ENCODE measurements around the gene TTC3.

TTC3 gene

GRCh38 chr21:37118187-37118826 is 45.3 kb downstream of the TTC3 start:
- Histone ChIP-seq H3K14ac (ENCODE audit: low read length) (no peak overlapping the region), H2AK5ac (ENCODE audit: low read depth, low read length) (no peak overlapping the region), H2BK12ac (ENCODE audit: low read length) (no peak overlapping the region), H3K18ac (ENCODE audit: low read length) (no peak overlapping the region), H2AFZ (ENCODE audit: low read length) (no peak overlapping the region), H2BK5ac (ENCODE audit: low read length) (no peak overlapping the region), H3K27me3 (ENCODE audit: control insufficient read depth in 3 of 3, insufficient read depth in 3 of 3, low read depth in 1 of 3, low read length in 3 of 3) (no peaks in the 10 kb centered on the region), H3K4me1 (ENCODE audit: control insufficient read depth in 2 of 2, insufficient read depth in 1 of 2, low read depth in 1 of 2, low read length in 2 of 2) (no peaks in the 10 kb centered on the region), H3K4me3 (ENCODE audit: low read length in 2 of 2) (no peak overlapping the region), H4K91ac (ENCODE audit: low read depth, low read length, poor library complexity) (no peak overlapping the region), H3K9ac (ENCODE audit: low read depth, low read length, poor library complexity) (no peak overlapping the region), H3K4me2 (ENCODE audit: insufficient read depth, low read length, poor library complexity, severe bottlenecking) (no peak overlapping the region), H3K23ac (ENCODE audit: low read depth, low read length, poor library complexity) (no peak overlapping the region), H3K4ac (ENCODE audit: low read length) (no peak overlapping the region), H2BK15ac (ENCODE audit: low read length) (no peak overlapping the region), H3K27ac (replicated peaks; ENCODE audit: low read length) (no peak overlapping the region), H4K8ac (ENCODE audit: low read depth, low read length) (no peak overlapping the region), H3K36me3 (replicated peaks in 1 of 2; ENCODE audit: control insufficient read depth in 2 of 2, insufficient read depth in 2 of 2, low read length in 2 of 2) (peaks cover 2 to 79% of the 10 kb centered on the region in 2 donors), H3K9me3 (replicated peaks in 1 of 2; ENCODE audit: control insufficient read depth in 2 of 2, insufficient read depth in 1 of 2, low read depth in 1 of 2, low read length in 2 of 2) (peaks cover 0 to 4% of the 10 kb centered on the region in 2 donors), H2BK120ac (ENCODE audit: low read depth, low read length) (no peak overlapping the region), H3K79me1 (ENCODE audit: low read depth, low read length) (no peaks in the 10 kb centered on the region)
- WGBS, 2 donors (ENCODE audit: extremely low coverage in 2 of 2, insufficient read length in 2 of 2, insufficient replicate concordance in 1 of 2) = no CpG with 5 or more reads among the region's 1 CpG
- DNase-seq (ENCODE audit: low spot score) = no peak

DNA sequence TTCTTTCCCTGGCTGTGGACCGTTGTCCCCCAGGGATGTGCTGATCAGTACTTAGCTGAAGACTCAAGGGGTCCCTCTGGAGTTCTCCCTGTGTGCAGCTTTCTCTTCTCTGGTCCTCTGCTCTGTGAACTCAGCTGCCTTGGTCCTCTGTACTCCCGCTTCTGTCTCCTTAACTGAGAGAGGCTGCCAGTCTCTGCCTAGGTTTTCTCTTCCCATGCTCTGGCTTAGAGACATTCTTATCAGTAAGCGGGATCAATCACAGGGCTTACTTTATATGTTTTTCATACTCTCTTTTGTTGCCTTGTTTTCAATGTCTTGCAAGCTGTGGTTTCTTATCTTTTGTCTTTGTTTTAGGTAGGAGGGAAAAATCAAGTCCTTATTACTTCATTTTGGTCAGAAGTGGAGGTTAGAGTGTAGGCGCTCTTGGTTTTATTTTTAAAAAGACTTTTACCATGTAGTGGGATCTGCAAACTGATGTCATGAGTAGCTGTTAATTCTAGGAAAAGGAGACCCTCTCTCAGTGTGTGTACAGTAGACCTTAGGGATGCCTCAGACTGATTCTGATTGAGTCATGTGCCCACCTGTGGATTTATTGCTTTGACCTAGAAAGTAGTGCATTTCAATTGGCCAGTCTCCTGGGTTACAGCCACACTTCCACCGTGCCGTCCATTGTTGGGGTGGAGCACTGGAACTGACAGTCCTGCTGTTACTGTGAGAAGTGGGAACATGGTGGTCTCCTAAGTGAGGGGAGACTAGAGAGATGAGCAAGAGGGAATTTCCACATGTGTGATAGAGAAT is 46.6 kb downstream of the TTC3 start:
- no peak for DNase-seq (ENCODE audit: low spot score)
- H3K27ac ChIP-seq (replicated peaks; ENCODE audit: low read length) = no peak overlapping the region
- H3K9me3 ChIP-seq (replicated peaks in 1 of 2; ENCODE audit: control insufficient read depth in 2 of 2, insufficient read depth in 1 of 2, low read depth in 1 of 2, low read length in 2 of 2) = peaks cover 0 to 4% of the 10 kb centered on the region in 2 donors
- H3K18ac ChIP-seq (ENCODE audit: low read length) = no peak overlapping the region
- WGBS, 2 donors (ENCODE audit: extremely low coverage in 2 of 2, insufficient read length in 2 of 2, insufficient replicate concordance in 1 of 2) = no CpG with 5 or more reads among the region's 6 CpGs
- no peak overlapping the region for H2AFZ ChIP-seq (ENCODE audit: low read length)
- no peak overlapping the region for H3K23ac ChIP-seq (ENCODE audit: low read depth, low read length, poor library complexity)
- no peak overlapping the region for H2BK120ac ChIP-seq (ENCODE audit: low read depth, low read length)
- H4K91ac ChIP-seq (ENCODE audit: low read depth, low read length, poor library complexity) = no peak overlapping the region
- no peak overlapping the region for H3K9ac ChIP-seq (ENCODE audit: low read depth, low read length, poor library complexity)
- no peak overlapping the region for H2AK5ac ChIP-seq (ENCODE audit: low read depth, low read length)
- no peaks in the 10 kb centered on the region for H3K27me3 ChIP-seq (ENCODE audit: control insufficient read depth in 3 of 3, insufficient read depth in 3 of 3, low read depth in 1 of 3, low read length in 3 of 3)
- H3K79me1 ChIP-seq (ENCODE audit: low read depth, low read length) = no peaks in the 10 kb centered on the region
- no peak overlapping the region for H3K4me2 ChIP-seq (ENCODE audit: insufficient read depth, low read length, poor library complexity, severe bottlenecking)
- H2BK5ac ChIP-seq (ENCODE audit: low read length) = no peak overlapping the region
- no peak overlapping the region for H4K8ac ChIP-seq (ENCODE audit: low read depth, low read length)
- no peak overlapping the region for H2BK12ac ChIP-seq (ENCODE audit: low read length)
- no peak overlapping the region for H3K4ac ChIP-seq (ENCODE audit: low read length)
- no peaks in the 10 kb centered on the region for H3K4me1 ChIP-seq (ENCODE audit: control insufficient read depth in 2 of 2, insufficient read depth in 1 of 2, low read depth in 1 of 2, low read length in 2 of 2)
- no peak overlapping the region for H3K14ac ChIP-seq (ENCODE audit: low read length)
- no peak overlapping the region for H2BK15ac ChIP-seq (ENCODE audit: low read length)
- H3K36me3 ChIP-seq (replicated peaks in 1 of 2; ENCODE audit: control insufficient read depth in 2 of 2, insufficient read depth in 2 of 2, low read length in 2 of 2) = peaks cover 2 to 91% of the 10 kb centered on the region in 2 donors
- no peak overlapping the region for H3K4me3 ChIP-seq (ENCODE audit: low read length in 2 of 2)

GRCh38 chr21:37128076-37128475 is 55.0 kb downstream of the TTC3 start:
- no peak for DNase-seq (ENCODE audit: low spot score)
- H3K27me3 ChIP-seq (ENCODE audit: control insufficient read depth in 3 of 3, insufficient read depth in 3 of 3, low read depth in 1 of 3, low read length in 3 of 3) = no peaks in the 10 kb centered on the region
- H3K4me1 ChIP-seq (ENCODE audit: control insufficient read depth in 2 of 2, insufficient read depth in 1 of 2, low read depth in 1 of 2, low read length in 2 of 2) = no peaks in the 10 kb centered on the region
- no peak overlapping the region for H2BK12ac ChIP-seq (ENCODE audit: low read length)
- no peak overlapping the region for H3K4me3 ChIP-seq (ENCODE audit: low read length in 2 of 2)
- no peak overlapping the region for H3K14ac ChIP-seq (ENCODE audit: low read length)
- H3K4me2 ChIP-seq (ENCODE audit: insufficient read depth, low read length, poor library complexity, severe bottlenecking) = no peak overlapping the region
- H2BK120ac ChIP-seq (ENCODE audit: low read depth, low read length) = no peak overlapping the region
- no peak overlapping the region for H3K23ac ChIP-seq (ENCODE audit: low read depth, low read length, poor library complexity)
- no peak overlapping the region for H2AFZ ChIP-seq (ENCODE audit: low read length)
- H2BK15ac ChIP-seq (ENCODE audit: low read length) = no peak overlapping the region
- H3K9me3 ChIP-seq (replicated peaks in 1 of 2; ENCODE audit: control insufficient read depth in 2 of 2, insufficient read depth in 1 of 2, low read depth in 1 of 2, low read length in 2 of 2) = no peaks in the 10 kb centered on the region
- no peak overlapping the region for H3K27ac ChIP-seq (replicated peaks; ENCODE audit: low read length)
- H3K79me1 ChIP-seq (ENCODE audit: low read depth, low read length) = no peaks in the 10 kb centered on the region
- no peak overlapping the region for H3K18ac ChIP-seq (ENCODE audit: low read length)
- no peak overlapping the region for H2AK5ac ChIP-seq (ENCODE audit: low read depth, low read length)
- H4K8ac ChIP-seq (ENCODE audit: low read depth, low read length) = no peak overlapping the region
- H3K9ac ChIP-seq (ENCODE audit: low read depth, low read length, poor library complexity) = no peak overlapping the region
- no peak overlapping the region for H2BK5ac ChIP-seq (ENCODE audit: low read length)
- no peak overlapping the region for H3K4ac ChIP-seq (ENCODE audit: low read length)
- H4K91ac ChIP-seq (ENCODE audit: low read depth, low read length, poor library complexity) = no peak overlapping the region
- peaks cover 10 to 99% of the 10 kb centered on the region in 2 donors for H3K36me3 ChIP-seq (replicated peaks in 1 of 2; ENCODE audit: control insufficient read depth in 2 of 2, insufficient read depth in 2 of 2, low read length in 2 of 2)

DNA sequence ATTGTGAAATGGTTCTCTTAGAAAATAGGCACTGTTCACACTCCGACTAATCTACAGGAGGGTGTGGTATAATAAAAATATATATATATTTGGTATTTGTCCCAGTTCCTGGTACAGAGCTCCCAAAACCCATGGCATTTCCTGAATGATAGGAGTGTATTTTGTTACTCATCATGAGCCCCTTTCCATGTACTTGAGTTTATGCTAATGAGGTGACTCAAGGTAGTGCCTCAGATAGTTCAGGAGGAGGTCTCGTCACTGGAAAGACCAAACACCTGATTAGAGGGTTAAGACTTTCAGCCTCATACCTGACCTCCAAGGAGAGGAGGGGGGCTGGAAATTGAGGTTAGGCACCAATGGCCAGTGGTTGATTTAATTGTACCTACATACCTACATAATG is 57.9 kb downstream of the TTC3 start:
- H3K36me3 ChIP-seq (replicated peaks in 1 of 2; ENCODE audit: control insufficient read depth in 2 of 2, insufficient read depth in 2 of 2, low read length in 2 of 2) = peaks cover 14 to 100% of the 10 kb centered on the region in 2 donors
- no peak for DNase-seq (ENCODE audit: low spot score)
- no peak overlapping the region for H4K8ac ChIP-seq (ENCODE audit: low read depth, low read length)
- no peak overlapping the region for H3K4me2 ChIP-seq (ENCODE audit: insufficient read depth, low read length, poor library complexity, severe bottlenecking)
- H3K9ac ChIP-seq (ENCODE audit: low read depth, low read length, poor library complexity) = no peak overlapping the region
- no peaks in the 10 kb centered on the region for H3K79me1 ChIP-seq (ENCODE audit: low read depth, low read length)
- H3K9me3 ChIP-seq (replicated peaks in 1 of 2; ENCODE audit: control insufficient read depth in 2 of 2, insufficient read depth in 1 of 2, low read depth in 1 of 2, low read length in 2 of 2) = peaks cover 1 to 13% of the 10 kb centered on the region in 2 donors
- no peak overlapping the region for H3K4ac ChIP-seq (ENCODE audit: low read length)
- no peak overlapping the region for H2BK5ac ChIP-seq (ENCODE audit: low read length)
- H2AK5ac ChIP-seq (ENCODE audit: low read depth, low read length) = no peak overlapping the region
- no peaks in the 10 kb centered on the region for H3K27me3 ChIP-seq (ENCODE audit: control insufficient read depth in 3 of 3, insufficient read depth in 3 of 3, low read depth in 1 of 3, low read length in 3 of 3)
- no peak overlapping the region for H2BK120ac ChIP-seq (ENCODE audit: low read depth, low read length)
- no peaks in the 10 kb centered on the region for H3K4me1 ChIP-seq (ENCODE audit: control insufficient read depth in 2 of 2, insufficient read depth in 1 of 2, low read depth in 1 of 2, low read length in 2 of 2)
- H3K4me3 ChIP-seq (ENCODE audit: low read length in 2 of 2) = no peak overlapping the region
- H3K18ac ChIP-seq (ENCODE audit: low read length) = no peak overlapping the region
- no CpG with 5 or more reads among the region's 2 CpGs for WGBS, 2 donors (ENCODE audit: extremely low coverage in 2 of 2, insufficient read length in 2 of 2, insufficient replicate concordance in 1 of 2)
- no peak overlapping the region for H4K91ac ChIP-seq (ENCODE audit: low read depth, low read length, poor library complexity)
- H2AFZ ChIP-seq (ENCODE audit: low read length) = no peak overlapping the region
- no peak overlapping the region for H3K14ac ChIP-seq (ENCODE audit: low read length)
- no peak overlapping the region for H2BK15ac ChIP-seq (ENCODE audit: low read length)
- no peak overlapping the region for H2BK12ac ChIP-seq (ENCODE audit: low read length)
- no peak overlapping the region for H3K23ac ChIP-seq (ENCODE audit: low read depth, low read length, poor library complexity)
- no peak overlapping the region for H3K27ac ChIP-seq (replicated peaks; ENCODE audit: low read length)

Measured in neuronal stem cell (in vitro differentiated cells).